Measurements from ENCODE around the gene MYOCD.

DNA sequence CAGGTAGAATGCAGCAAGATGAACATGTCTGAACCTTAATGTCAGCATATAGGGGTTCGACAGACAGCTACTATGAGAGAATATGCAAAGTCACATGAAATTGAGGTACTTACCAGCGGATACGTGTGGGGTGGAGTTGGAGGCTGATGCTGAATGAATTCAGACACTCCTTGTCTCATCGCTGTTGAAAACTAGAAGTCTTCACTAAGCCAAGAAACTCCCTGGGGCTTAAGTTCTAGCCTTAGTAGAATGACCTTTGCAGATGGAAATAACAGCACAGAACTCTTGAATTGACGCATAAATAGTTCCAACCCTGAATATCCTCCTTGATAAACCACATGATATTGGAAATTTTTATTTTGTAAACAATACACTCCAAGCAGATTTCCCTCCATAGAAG is 32.9 kb upstream of the MYOCD start:
- TF ChIP-seq POLR2A (IDR thresholded peaks at IDR 0.05) (no peak), CTCF (IDR thresholded peaks at IDR 0.05) (no peak)

Data from right lobe of liver (tissue), 4 donors.